Ovary (tissue), 3 donors: ENCODE results near the gene NHLRC4.

Experiments
- EP300 ChIP-seq: sonication (generic); formaldehyde crosslinking; IDR thresholded peaks from one replicate; pipeline ENCODE4 v1.6.1; 2017; ENCODE audit warnings: antibody characterized with exemption
- POLR2A ChIP-seq: fragments of 450-650 bp; IDR thresholded peaks from one replicate; pipeline ENCODE4 v1.6.1; 2017; ENCODE audit warnings: antibody characterized with exemption, mild to moderate bottlenecking, moderate library complexity
- TF ChIP-seq, protein P1 (sequence below), 3 donors: fragments of 450-650 bp in 2 of 3; fragments of 200-600 bp in 1 of 3; IDR thresholded peaks; one replicate each; pipeline versions ENCODE4 v1.5.1 to v1.8.0; 2016 to 2022; ENCODE audit warnings: antibody characterized with exemption in 3 of 3, mild to moderate bottlenecking in 1 of 3
- donor health status: DM: no; HTN: no; CAD: no.

GRCh38 chr16:616733-617586 is 50.2 kb downstream of the NHLRC4 start:
- no peak for TF ChIP-seq POLR2A
- TF ChIP-seq, protein P1, sequence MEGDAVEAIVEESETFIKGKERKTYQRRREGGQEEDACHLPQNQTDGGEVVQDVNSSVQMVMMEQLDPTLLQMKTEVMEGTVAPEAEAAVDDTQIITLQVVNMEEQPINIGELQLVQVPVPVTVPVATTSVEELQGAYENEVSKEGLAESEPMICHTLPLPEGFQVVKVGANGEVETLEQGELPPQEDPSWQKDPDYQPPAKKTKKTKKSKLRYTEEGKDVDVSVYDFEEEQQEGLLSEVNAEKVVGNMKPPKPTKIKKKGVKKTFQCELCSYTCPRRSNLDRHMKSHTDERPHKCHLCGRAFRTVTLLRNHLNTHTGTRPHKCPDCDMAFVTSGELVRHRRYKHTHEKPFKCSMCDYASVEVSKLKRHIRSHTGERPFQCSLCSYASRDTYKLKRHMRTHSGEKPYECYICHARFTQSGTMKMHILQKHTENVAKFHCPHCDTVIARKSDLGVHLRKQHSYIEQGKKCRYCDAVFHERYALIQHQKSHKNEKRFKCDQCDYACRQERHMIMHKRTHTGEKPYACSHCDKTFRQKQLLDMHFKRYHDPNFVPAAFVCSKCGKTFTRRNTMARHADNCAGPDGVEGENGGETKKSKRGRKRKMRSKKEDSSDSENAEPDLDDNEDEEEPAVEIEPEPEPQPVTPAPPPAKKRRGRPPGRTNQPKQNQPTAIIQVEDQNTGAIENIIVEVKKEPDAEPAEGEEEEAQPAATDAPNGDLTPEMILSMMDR (IDR thresholded peaks at IDR 0.05): no peak
- TF ChIP-seq EP300: no peak
